Spleen (tissue), 7 donors: ENCODE results near the gene PLEKHM3.

ENCODE experiments used
- POLR2A ChIP-seq, 3 donors: fragments of 450-650 bp; IDR thresholded peaks; one replicate each; pipeline ENCODE4 v1.5.1; 2017; ENCODE audit warnings: antibody characterized with exemption in 3 of 3, mild to moderate bottlenecking in 1 of 3
- POLR2AphosphoS5 ChIP-seq, 3 donors: sonication (generic); formaldehyde crosslinking; IDR thresholded peaks; one replicate each; pipeline ENCODE4 v1.5.1; 2017; ENCODE audit warnings: antibody characterized with exemption in 3 of 3
- TF ChIP-seq, protein P1 (sequence below), 11 experiments: fragments of 200-600 bp in 7 of 11; fragments of 450-650 bp in 4 of 11; sonication (generic) in 4 of 11; IDR thresholded peaks in 8 of 11; conservative IDR thresholded peaks in 3 of 11; 1 replicate in 7 of 11; 2 replicates in 4 of 11; pipeline versions ENCODE4 v1.4.0 to v1.8.0; 2016 to 2021; ENCODE audit warnings: antibody characterized with exemption in 11 of 11, inconsistent platforms in 4 of 11, mild to moderate bottlenecking in 1 of 11
- donor health status: DM: no; HTN: no; CAD: no; lungs with moderate emphysema.
- donor health status: DM: no; HTN: no; CAD: no.
- donor health status: DM: no; HTN: no; CAD: no.

DNA sequence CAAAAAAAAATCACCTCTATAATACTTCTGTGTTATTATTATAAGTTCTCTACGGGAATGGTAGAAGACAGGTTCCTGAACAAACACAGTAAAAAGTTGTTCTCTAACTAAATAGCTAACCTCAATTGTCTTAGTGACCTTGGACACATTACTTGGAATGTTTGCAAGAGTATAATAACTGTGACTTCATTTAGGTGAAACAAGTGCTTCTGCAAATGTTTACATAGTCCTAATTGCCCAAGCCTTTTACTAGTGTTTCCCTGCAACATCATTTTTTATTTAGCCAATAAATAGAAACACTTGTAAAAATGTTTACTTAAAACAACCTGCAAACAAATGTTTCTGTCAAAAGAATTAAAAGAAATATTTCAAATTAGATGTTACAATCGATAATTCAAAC, 9.9 kb downstream of the PLEKHM3 start:
- TF ChIP-seq, protein P1, sequence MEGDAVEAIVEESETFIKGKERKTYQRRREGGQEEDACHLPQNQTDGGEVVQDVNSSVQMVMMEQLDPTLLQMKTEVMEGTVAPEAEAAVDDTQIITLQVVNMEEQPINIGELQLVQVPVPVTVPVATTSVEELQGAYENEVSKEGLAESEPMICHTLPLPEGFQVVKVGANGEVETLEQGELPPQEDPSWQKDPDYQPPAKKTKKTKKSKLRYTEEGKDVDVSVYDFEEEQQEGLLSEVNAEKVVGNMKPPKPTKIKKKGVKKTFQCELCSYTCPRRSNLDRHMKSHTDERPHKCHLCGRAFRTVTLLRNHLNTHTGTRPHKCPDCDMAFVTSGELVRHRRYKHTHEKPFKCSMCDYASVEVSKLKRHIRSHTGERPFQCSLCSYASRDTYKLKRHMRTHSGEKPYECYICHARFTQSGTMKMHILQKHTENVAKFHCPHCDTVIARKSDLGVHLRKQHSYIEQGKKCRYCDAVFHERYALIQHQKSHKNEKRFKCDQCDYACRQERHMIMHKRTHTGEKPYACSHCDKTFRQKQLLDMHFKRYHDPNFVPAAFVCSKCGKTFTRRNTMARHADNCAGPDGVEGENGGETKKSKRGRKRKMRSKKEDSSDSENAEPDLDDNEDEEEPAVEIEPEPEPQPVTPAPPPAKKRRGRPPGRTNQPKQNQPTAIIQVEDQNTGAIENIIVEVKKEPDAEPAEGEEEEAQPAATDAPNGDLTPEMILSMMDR (IDR thresholded peaks at IDR 0.05 in 8 of 11, conservative IDR thresholded peaks at IDR 0.05 in 3 of 11): no peak
- TF ChIP-seq POLR2A (IDR thresholded peaks at IDR 0.05): no peak
- TF ChIP-seq POLR2AphosphoS5 (IDR thresholded peaks at IDR 0.05): no peak
